Kidney epithelial cell (primary cell): ENCODE data around the gene RHOBTB1. TPM values are rescaled to one million over a fixed set of nuclear protein-coding genes. Genes with fewer than 3 reads are reported as not detected.

ENCODE experiments used
- DNase-seq: peaks from one replicate; pipeline ENCODE4 v3.0.0-alpha.2; 2010; ENCODE audit warnings: low read depth
- H3K27me3 ChIP-seq: 2 replicates; pipeline ENCODE4 v1.6.0; 2011; ENCODE audit warnings: low read length; ENCODE audit not compliant: control insufficient read depth, insufficient read depth
- H3K36me3 ChIP-seq: 2 replicates; pipeline ENCODE4 v1.5.1; 2011; ENCODE audit warnings: low read length; ENCODE audit not compliant: control insufficient read depth, insufficient read depth
- H3K4me3 ChIP-seq: 2 replicates; pipeline ENCODE4 v1.5.1; 2011; ENCODE audit warnings: low read depth, mild to moderate bottlenecking, control low read depth, low read length
- total RNA-seq: library from RNA; depleted of rRNA; stranded (reverse); fragments of >200 nt; gene quantifications from 2 replicates; pipeline ENCODE4 v1.2.3, GENCODE V29; 2015
- TF ChIP-seq, protein P1 (sequence below): IDR thresholded peaks from 2 replicates; pipeline ENCODE4 v1.5.1; 2011; ENCODE audit warnings: mild to moderate bottlenecking, moderate library complexity, low read length, control low read depth, inconsistent platforms; ENCODE audit not compliant: insufficient read depth, poor library complexity, severe bottlenecking

Gene RHOBTB1
- total RNA-seq, 1 donor from 2014 or later, result 21.3 TPM

DNA sequence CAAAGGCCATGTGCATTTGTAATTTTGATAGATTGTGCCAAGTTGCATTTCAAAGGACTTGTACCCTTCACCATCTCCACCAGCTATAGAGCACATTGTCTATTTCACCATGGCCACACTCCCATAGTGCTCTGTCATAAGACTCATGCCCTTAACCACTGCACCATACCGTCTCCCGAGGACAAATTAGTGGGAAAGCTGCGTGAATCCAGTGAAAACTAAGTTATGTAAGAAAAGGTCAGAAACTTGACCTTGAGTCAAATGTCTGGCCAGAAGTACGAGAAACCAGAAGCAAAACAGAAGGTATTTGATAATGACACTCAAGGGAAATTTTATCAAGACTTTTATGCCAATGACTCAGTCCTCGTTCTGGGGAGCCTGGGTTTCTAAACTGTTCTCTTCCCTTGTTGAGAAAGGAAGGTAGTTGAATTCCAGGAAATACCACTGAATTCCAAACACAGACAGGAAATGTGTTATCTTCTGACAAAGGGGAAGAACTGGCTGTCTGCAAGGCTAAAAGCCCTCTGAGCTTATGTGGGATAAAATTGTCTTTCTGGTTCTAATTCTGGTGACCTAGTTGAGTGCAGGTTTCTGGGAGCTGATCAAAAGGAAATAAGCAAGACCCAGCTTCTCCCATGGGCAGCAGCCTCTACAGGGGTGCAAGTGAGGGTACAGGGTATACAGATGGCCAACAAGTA is 116.0 kb downstream of the RHOBTB1 start:
- TF ChIP-seq, protein P1, sequence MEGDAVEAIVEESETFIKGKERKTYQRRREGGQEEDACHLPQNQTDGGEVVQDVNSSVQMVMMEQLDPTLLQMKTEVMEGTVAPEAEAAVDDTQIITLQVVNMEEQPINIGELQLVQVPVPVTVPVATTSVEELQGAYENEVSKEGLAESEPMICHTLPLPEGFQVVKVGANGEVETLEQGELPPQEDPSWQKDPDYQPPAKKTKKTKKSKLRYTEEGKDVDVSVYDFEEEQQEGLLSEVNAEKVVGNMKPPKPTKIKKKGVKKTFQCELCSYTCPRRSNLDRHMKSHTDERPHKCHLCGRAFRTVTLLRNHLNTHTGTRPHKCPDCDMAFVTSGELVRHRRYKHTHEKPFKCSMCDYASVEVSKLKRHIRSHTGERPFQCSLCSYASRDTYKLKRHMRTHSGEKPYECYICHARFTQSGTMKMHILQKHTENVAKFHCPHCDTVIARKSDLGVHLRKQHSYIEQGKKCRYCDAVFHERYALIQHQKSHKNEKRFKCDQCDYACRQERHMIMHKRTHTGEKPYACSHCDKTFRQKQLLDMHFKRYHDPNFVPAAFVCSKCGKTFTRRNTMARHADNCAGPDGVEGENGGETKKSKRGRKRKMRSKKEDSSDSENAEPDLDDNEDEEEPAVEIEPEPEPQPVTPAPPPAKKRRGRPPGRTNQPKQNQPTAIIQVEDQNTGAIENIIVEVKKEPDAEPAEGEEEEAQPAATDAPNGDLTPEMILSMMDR, result no peak
- Histone ChIP-seq H3K36me3 (no peaks in the 10 kb centered on the region), H3K27me3 (no peaks in the 10 kb centered on the region), H3K4me3 (no peak overlapping the region)
- DNase-seq, result no peak

DNA sequence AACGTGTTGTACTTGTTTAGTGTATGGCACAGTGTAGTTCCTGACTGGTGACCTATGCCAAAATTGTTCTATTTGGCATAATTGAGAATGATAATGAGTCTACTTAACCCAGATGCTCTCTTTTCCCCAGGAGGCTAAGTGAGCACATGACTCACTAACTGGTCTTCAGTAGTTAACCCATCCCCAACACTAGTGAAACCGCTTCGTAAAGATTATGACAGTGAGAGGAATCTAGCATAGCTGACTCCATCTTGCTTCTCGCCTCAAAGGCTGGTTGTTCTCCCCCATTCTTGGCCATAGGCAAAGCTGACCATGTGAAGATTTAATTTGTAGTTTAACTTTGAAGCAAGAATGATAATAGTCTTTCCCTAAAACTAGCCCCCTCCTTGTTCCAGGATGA is 118.5 kb downstream of the RHOBTB1 start:
- no peak for DNase-seq
- H3K36me3 ChIP-seq, result no peaks in the 10 kb centered on the region
- TF ChIP-seq, protein P1, result no peak

DNA sequence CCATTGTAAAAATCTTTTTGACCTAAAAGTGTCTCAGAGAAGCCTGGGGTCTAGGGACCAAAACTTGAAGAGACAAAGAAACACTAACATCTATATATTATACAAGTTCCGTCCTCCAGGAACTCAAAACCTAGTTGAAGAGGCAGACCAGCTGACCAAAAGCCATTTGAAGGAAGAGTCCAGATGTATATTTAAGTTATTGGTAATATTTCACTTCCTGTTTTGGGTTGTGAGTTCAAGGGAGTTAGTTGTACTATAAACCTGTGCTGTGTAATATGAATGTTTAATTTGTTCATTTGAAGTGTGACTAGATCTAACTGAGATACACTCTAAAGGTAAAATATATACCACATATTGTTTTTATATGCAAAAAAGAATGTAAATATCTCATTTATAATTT is 120.7 kb downstream of the RHOBTB1 start:
- H3K36me3 ChIP-seq, result no peaks in the 10 kb centered on the region
- TF ChIP-seq, protein P1, result no peak
- H3K27me3 ChIP-seq, result no peaks in the 10 kb centered on the region
- no peak overlapping the region for H3K4me3 ChIP-seq
- DNase-seq, result no peak

More for the DNA sequence above, 118.5 kb downstream of the RHOBTB1 start:
- no peaks in the 10 kb centered on the region for H3K27me3 ChIP-seq
- H3K4me3 ChIP-seq, result no peak overlapping the region

DNA sequence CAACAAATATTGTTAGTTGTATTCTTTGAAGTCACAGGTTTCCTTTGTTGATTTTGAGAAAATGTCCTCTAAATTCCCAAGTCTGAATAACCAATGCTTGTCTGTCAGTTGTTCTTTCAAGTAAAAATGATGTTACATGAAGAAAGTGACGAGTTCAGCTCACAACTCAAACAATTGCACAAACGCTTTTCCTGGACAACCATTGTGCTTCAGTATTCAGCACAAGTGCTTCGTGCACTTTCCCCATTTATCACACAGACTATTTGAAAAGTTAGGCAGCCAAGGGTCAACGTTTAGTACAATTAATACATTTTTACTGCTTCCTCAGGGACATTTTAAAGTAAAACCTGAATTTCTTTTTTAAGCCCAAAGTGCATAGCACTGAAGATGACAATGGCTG is 121.2 kb downstream of the RHOBTB1 start:
- no peaks in the 10 kb centered on the region for H3K36me3 ChIP-seq
- TF ChIP-seq, protein P1, result no peak
- no peaks in the 10 kb centered on the region for H3K27me3 ChIP-seq
- no peak for DNase-seq
- H3K4me3 ChIP-seq, result no peak overlapping the region

DNA sequence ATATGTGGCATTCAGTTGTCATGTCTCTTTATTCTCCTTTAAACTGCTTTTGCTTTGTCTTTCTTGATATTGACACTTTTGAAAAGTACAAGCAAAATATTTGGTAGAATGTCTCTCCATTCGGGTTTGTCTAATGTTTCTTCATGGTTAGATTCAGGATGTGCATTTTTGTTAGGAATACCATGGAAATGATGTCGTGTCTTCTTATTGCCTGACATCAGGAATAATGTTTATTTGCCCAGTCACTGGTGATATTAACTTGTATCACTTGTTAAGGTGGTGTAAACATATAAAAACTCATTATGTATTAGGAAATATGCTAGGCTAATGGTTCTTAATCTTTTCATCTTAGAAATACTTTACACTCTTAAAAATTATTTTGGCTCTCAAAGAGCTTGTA is 122.3 kb downstream of the RHOBTB1 start:
- no peaks in the 10 kb centered on the region for H3K36me3 ChIP-seq
- TF ChIP-seq, protein P1, result no peak
- no peak for DNase-seq
- H3K27me3 ChIP-seq, result no peaks in the 10 kb centered on the region
- no peak overlapping the region for H3K4me3 ChIP-seq
